Hippocampal formation (tissue), 2 donors: ENCODE data around the gene NACC1.
A peak's percentile ranks its signal among the peaks of the same experiment; 100 is the strongest.

Source experiments
- DNase-seq, 2 donors: peaks; one replicate each; lab custom pipeline; 2025; lab: John Stamatoyannopoulos, UW

The NACC1 gene

GRCh38 chr19:13100031-13100588 lies 18.0 kb upstream of the NACC1 start:
- no peak for DNase-seq

- DNase-seq: no peak
These were observed 17.0 kb upstream of the NACC1 start for GRCh38 chr19:13100841-13101589.

- DNase-seq: no peak
These were observed 16.3 kb upstream of the NACC1 start for GRCh38 chr19:13101590-13102415.

GRCh38 chr19:13102416-13102665 lies 15.7 kb upstream of the NACC1 start:
- no peak for DNase-seq

GRCh38 chr19:13102666-13103580 lies 15.1 kb upstream of the NACC1 start, which contains the start of gene LYL1:
Gene LYL1, minus strand, starts transcription at chr19:13102858. Its CDS starts 1,687 bp downstream, at chr19:13101171.
- DNase-seq: no peak

- DNase-seq: no peak
These were observed 14.3 kb upstream of the NACC1 start for GRCh38 chr19:13103581-13104359.

- DNase-seq: no peak
These were observed 13.7 kb upstream of the NACC1 start for GRCh38 chr19:13104360-13104847.

- no peak for DNase-seq
These were observed 13.0 kb upstream of the NACC1 start for GRCh38 chr19:13104848-13105711.

GRCh38 chr19:13109361-13110098 lies 8.5 kb upstream of the NACC1 start:
- DNase-seq: no peak

- DNase-seq: no peak
These were observed 7.9 kb upstream of the NACC1 start for GRCh38 chr19:13110099-13110610.

- DNase-seq: no peak
These were observed 5.5 kb upstream of the NACC1 start for GRCh38 chr19:13112555-13112954.

GRCh38 chr19:13115936-13116281 lies 2.2 kb upstream of the NACC1 start:
- DNase-seq: no peak

GRCh38 chr19:13116282-13117175 lies 1.5 kb upstream of the NACC1 start, which contains the start of gene TRMT1:
Gene TRMT1, minus strand, starts transcription at chr19:13116740. Its CDS starts 341 bp downstream, at chr19:13116399.
- peak in 1 of 2 donors; percentile 87 for DNase-seq

GRCh38 chr19:13117176-13117771 lies 790 bp upstream of the NACC1 start:
- no peak for DNase-seq

GRCh38 chr19:13118424-13119193 lies 545 bp downstream of the NACC1 start:
- no peak for DNase-seq

GRCh38 chr19:13119627-13120026 lies 1.6 kb downstream of the NACC1 start:
- DNase-seq: no peak

GRCh38 chr19:13120031-13120430 lies 2.0 kb downstream of the NACC1 start:
- DNase-seq: no peak
